ENCODE data around the gene CROCC2. TPM values are rescaled to one million over a fixed set of nuclear protein-coding genes. Genes with fewer than 3 reads are reported as not detected.

CROCC2 gene
- total and polyA plus RNA-seq, 4 donors: 1.3 to 17.4 (median 4.4) TPM

DNA sequence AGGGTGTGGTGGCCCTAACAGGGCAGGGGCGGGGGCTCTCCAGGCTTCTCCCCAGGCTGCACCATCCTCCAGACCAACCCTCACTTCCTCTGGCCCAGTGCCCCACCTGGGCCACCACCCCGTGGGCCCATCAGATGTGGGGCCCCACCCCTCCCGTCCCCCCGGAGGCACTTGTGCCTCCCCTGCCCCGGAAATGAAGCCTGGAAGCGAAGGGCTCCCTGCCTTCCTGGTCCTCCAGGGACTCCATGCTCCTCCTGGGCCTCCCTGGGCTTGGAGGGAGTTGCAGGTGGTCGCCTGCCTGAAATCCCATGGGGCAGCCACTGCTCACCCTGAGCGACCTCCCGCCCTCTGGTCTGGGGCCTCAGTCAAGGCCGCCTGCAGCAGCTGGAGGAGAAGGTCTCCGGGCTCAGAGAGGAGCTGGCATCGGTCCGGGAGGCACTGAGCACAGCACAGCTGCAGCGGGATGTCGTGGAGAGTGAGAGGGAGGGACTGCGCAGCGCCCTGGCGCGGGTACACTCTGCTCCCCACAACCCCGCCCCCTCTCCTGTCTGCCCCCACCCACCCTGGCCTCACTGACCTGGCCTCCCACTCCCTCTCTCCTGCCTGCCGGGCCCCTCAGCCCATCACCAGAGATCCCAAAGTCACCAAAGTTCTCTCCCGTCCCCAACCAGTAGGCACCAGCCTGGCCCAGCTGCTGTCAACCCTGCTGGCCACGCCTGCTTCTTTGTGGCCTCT, 28.0 kb downstream of the CROCC2 start:
- peaks cover 0 to 4% (median 3%) of the 10 kb centered on the region in 4 donors for H3K9me3 ChIP-seq (ENCODE audit: control insufficient read depth in 4 of 4, insufficient read depth in 3 of 4, low read length in 3 of 4)
- ATAC-seq (ENCODE audit: insufficient read depth, low FRiP score) (no peak), DNase-seq (peak in 1 of 3 donors; percentile 9)
- H3K27ac ChIP-seq (ENCODE audit: low read depth in 1 of 2, low read length in 1 of 2): no peak overlapping the region
- H3K36me3 ChIP-seq (ENCODE audit: control insufficient read depth in 4 of 4, insufficient read depth in 4 of 4, low read length in 4 of 4): no peaks in the 10 kb centered on the region
- no peak overlapping the region for H3K9ac ChIP-seq (ENCODE audit: insufficient read depth in 1 of 2, low read length in 2 of 2)
- peaks cover 0 to 5% (median 0%) of the 10 kb centered on the region in 5 donors for H3K4me1 ChIP-seq (ENCODE audit: control insufficient read depth in 5 of 5, insufficient read depth in 5 of 5, low read length in 5 of 5)
- no peak overlapping the region for H3K4me3 ChIP-seq
- 79 to 86% methylated on average over 18 to 23 of the region's 23 CpGs for WGBS, 2 donors
- H3K27me3 ChIP-seq (ENCODE audit: control insufficient read depth in 3 of 3, insufficient read depth in 3 of 3, low read length in 2 of 3): no peaks in the 10 kb centered on the region
- no peak for TF ChIP-seq CTCF (IDR thresholded peaks at IDR 0.05; ENCODE audit: control extremely low read depth, extremely low read depth)

DNA sequence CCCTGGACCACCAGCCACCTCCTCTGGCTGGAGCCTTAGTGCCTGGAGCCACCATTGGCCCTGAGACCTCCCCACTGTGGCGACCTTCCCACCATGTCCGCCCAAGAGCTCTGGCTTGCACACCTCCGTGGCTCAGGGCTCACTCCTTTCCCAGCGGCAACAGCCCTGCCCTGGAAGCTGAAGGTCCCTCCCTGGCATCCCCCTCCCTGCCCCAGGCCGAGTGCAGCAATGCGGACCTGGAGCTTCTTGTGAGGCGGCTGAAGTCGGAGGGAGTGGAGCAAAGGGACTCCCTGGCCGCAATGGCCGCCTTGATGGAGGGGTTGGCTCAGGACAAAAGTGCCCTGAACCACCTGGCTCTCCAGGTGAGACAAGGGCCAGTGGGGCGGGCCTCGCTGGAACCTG, 28.6 kb downstream of the CROCC2 start:
- Histone ChIP-seq H3K9me3 (ENCODE audit: control insufficient read depth in 4 of 4, insufficient read depth in 3 of 4, low read length in 3 of 4) (peaks cover 0 to 4% (median 3%) of the 10 kb centered on the region in 4 donors), H3K36me3 (ENCODE audit: control insufficient read depth in 4 of 4, insufficient read depth in 4 of 4, low read length in 4 of 4) (no peaks in the 10 kb centered on the region), H3K4me3 (no peak overlapping the region), H3K9ac (ENCODE audit: insufficient read depth in 1 of 2, low read length in 2 of 2) (no peak overlapping the region), H3K27me3 (ENCODE audit: control insufficient read depth in 3 of 3, insufficient read depth in 3 of 3, low read length in 2 of 3) (no peaks in the 10 kb centered on the region), H3K27ac (ENCODE audit: low read depth in 1 of 2, low read length in 1 of 2) (no peak overlapping the region), H3K4me1 (ENCODE audit: control insufficient read depth in 5 of 5, insufficient read depth in 5 of 5, low read length in 5 of 5) (peaks cover 0 to 5% (median 0%) of the 10 kb centered on the region in 5 donors)
- 90 to 96% methylated on average over 12 of the region's 12 CpGs for WGBS, 2 donors
- TF ChIP-seq CTCF (IDR thresholded peaks at IDR 0.05; ENCODE audit: control extremely low read depth, extremely low read depth): no peak
- ATAC-seq (ENCODE audit: insufficient read depth, low FRiP score): no peak
- peak in 1 of 3 donors; percentile 7 for DNase-seq

DNA sequence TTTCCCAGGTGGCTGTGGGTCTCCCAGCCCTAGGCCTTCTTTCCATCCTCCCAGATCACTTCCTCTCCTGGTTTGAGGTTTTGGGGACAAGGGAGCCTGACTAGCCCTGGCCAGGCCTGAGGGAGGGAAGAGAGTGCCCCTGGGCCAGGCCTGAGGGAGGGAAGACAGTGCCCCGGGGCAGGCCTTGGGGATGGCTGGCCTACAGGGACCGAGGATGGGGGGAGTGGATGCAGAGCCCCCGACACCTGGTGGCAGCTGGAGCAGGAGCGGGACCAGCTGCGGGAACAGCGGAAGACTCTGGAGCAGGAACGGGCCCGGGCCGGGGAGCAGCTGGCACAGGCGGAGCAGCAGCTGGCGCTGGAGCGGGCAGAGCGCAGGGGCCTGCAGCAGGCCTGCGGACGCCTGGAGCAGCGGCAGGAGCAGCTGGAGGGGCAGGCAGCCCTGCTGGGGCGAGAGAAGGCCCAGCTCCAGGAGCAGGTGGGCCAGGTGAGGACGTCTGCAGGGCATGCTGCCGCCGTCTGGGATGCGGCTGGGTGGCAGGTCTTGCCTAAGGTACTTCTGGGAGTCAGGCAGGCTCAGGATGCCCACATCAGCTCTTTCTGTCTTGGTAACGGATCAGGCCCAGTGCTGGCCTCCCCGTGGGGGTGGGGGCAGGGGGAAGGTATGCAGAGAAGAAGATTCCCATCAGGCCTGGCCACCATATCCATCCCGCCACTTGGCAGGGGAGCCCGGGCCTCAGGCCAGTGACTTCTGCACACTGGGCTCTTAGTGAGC, 29.2 kb downstream of the CROCC2 start:
- Histone ChIP-seq H3K9me3 (ENCODE audit: control insufficient read depth in 4 of 4, insufficient read depth in 3 of 4, low read length in 3 of 4) (peaks cover 0 to 4% (median 3%) of the 10 kb centered on the region in 4 donors), H3K27me3 (ENCODE audit: control insufficient read depth in 3 of 3, insufficient read depth in 3 of 3, low read length in 2 of 3) (no peaks in the 10 kb centered on the region), H3K9ac (ENCODE audit: insufficient read depth in 1 of 2, low read length in 2 of 2) (no peak overlapping the region), H3K4me3 (no peak overlapping the region), H3K36me3 (ENCODE audit: control insufficient read depth in 4 of 4, insufficient read depth in 4 of 4, low read length in 4 of 4) (no peaks in the 10 kb centered on the region), H3K4me1 (ENCODE audit: control insufficient read depth in 5 of 5, insufficient read depth in 5 of 5, low read length in 5 of 5) (peaks cover 0 to 5% (median 0%) of the 10 kb centered on the region in 5 donors), H3K27ac (ENCODE audit: low read depth in 1 of 2, low read length in 1 of 2) (no peak overlapping the region)
- ATAC-seq (ENCODE audit: insufficient read depth, low FRiP score) (no peak), DNase-seq (peak in 1 of 3 donors; percentile 10)
- 89 to 92% methylated on average over 25 of the region's 25 CpGs for WGBS, 2 donors
- TF ChIP-seq CTCF (IDR thresholded peaks at IDR 0.05; ENCODE audit: control extremely low read depth, extremely low read depth): no peak

All from lung (tissue), 12 donors.